Activated CD8-positive, alpha-beta memory T cell treated with anti-CD3 and anti-CD28 coated beads, Interleukin-2, amount 10 ng/mL, durations not matched to agents 7 days and 5 days (primary cell): ENCODE results near the gene HMGCS2. TPM values are rescaled to one million over a fixed set of nuclear protein-coding genes. Genes with fewer than 3 reads are reported as not detected.

Experiments used
- ATAC-seq: fragments of 150-1000 bp; cut with Tn5 transposase; one replicate; pipeline ENCODE4 v1.10.0; 2021; ENCODE audit warnings: moderate library complexity
- CTCF ChIA-PET: fragments of 350-600 bp; sonication (Branson Sonifier 250); formaldehyde crosslinking; loops from one replicate; lab custom pipeline; 2021; ENCODE audit warnings: antibody characterized with exemption; lab: Charles Lee
- DNase-seq: peaks from one replicate; pipeline ENCODE4 v3.0.0-alpha.2; 2020
- H3K27ac Mint-ChIP-seq: one replicate; pipeline ENCODE4 v1.8.0; 2021; ENCODE audit warnings: mild to moderate bottlenecking, mixed read lengths
- H3K27me3 Mint-ChIP-seq: one replicate; pipeline ENCODE4 v1.8.0; 2021; ENCODE audit warnings: mixed read lengths
- H3K36me3 Mint-ChIP-seq: one replicate; pipeline ENCODE4 v1.8.0; 2021; ENCODE audit warnings: mild to moderate bottlenecking, mixed read lengths
- H3K4me1 Mint-ChIP-seq: one replicate; pipeline ENCODE4 v1.8.0; 2021; ENCODE audit warnings: mixed read lengths
- H3K4me3 Mint-ChIP-seq: one replicate; pipeline ENCODE4 v1.8.0; 2021; ENCODE audit warnings: mild to moderate bottlenecking, moderate library complexity, mixed read lengths
- H3K9me3 Mint-ChIP-seq: one replicate; pipeline ENCODE4 v1.8.0; 2022; ENCODE audit warnings: low read depth, mixed read lengths
- total RNA-seq, 2 experiments: library from RNA; stranded (reverse); gene quantifications; one replicate each; pipeline ENCODE4 v1.2.3, GENCODE V29; 2021

HMGCS2 gene
- total RNA-seq, 2 experiments from 2014 or later: not detected

DNA sequence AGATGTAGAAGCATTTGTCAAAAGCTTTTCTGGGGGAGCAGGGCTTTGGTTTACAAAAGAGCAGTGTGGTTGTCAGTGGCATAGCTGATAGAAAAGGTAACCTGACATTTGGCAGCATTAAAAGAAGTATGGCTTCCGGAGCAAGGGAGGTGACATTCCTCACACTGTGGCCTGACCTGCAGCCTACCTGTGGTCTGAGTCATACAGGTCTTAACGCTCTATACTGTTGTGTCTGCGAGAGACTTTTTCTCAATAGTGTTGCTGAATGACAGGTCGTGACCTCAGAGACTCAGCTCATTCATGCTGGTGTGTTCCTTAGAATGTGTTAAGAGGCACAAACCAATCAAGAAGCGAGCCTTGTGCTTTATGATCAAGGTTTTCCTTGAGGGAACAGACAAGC is 37.6 kb downstream of the HMGCS2 start:
- Mint-ChIP-seq H3K4me3 (no peak overlapping the region), H3K27ac (no peak overlapping the region), H3K9me3 (no peaks in the 10 kb centered on the region), H3K27me3 (no peaks in the 10 kb centered on the region), H3K4me1 (peaks cover 3% of the 10 kb centered on the region), H3K36me3 (peaks cover 32% of the 10 kb centered on the region)
- no peak for ATAC-seq
- CTCF ChIA-PET: interaction anchor here (1.4 kb wide), 1 partner anchor 78 kb away, joined by 3 read pairs; no protein-coding TSS in a partner anchor
- no peak for DNase-seq

DNA sequence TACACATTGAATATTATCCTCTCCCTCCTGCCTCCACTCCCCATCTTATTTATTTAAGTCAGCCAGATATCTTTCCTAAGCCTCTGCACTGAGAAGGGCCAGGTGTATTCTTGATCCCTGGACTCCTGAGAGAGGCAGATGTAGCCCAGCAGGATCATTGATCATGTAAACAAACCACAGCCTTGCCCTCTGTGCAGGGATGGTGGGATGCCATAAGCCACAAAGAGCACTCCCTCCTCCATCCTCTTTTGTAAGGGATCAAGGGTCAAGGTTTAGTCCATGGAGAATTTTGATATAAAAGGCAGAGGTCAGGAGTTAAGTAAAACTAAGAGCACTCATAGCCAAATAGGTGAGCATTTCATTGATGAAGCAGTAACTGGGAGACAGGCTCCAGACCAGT is 39.7 kb downstream of the HMGCS2 start:
- CTCF ChIA-PET: interaction anchor here (3.1 kb wide), 1 partner anchor 15 kb away, joined by 12 read pairs; no protein-coding TSS in a partner anchor
- Mint-ChIP-seq H3K4me3 (no peak overlapping the region), H3K9me3 (no peaks in the 10 kb centered on the region), H3K27ac (no peak overlapping the region), H3K27me3 (no peaks in the 10 kb centered on the region), H3K36me3 (peaks cover 28% of the 10 kb centered on the region), H3K4me1 (peaks cover 3% of the 10 kb centered on the region)
- ATAC-seq: no peak
- DNase-seq: no peak

DNA sequence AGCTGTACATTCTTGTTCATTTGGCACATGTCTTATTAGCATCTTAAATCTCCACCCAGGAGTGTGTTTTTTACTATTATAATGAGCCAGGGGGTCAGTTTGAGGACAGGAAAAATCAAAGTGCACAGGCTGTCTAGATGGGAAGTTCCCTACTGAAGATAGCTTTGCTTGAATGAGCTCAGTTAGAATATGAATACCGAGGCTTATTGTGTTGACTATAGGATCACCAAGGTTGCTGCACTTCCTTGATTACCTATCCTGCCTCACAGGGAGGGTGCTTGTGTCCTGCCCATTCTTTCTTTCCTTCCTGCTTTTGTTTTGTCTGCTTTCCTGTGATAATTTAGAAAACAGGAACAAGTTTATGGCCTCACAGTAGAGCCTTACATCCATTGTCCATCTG is 40.7 kb downstream of the HMGCS2 start:
- no peak for DNase-seq
- Mint-ChIP-seq H3K27me3 (no peaks in the 10 kb centered on the region), H3K36me3 (peaks cover 29% of the 10 kb centered on the region), H3K27ac (peak overlapping the region; percentile 12), H3K4me3 (no peak overlapping the region), H3K4me1 (peaks cover 3% of the 10 kb centered on the region), H3K9me3 (no peaks in the 10 kb centered on the region)
- CTCF ChIA-PET: interaction anchor here (3.1 kb wide), 1 partner anchor 16 kb away, joined by 12 read pairs; no protein-coding TSS in a partner anchor
- ATAC-seq: no peak

DNA sequence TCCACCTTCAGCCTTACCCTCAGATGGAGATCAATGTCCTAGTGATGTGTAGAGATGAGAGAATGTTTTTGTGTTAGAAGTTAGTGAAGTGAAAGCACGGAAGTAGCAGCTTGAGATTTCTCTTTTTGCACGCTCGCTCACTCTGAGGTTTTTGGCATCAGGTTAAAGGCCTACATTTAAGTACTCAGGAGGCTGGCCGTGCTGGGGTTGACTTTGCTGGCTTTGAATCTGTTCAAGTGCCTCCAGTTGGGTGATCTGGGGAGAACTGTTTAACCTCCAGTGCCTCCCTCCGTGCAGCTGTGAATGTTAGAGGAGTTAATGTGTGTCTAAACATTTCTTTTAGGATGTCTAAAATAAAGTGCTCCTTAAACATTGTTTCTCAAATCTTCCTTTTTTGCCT is 43.1 kb downstream of the HMGCS2 start:
- Mint-ChIP-seq H3K36me3 (peaks cover 41% of the 10 kb centered on the region), H3K27me3 (no peaks in the 10 kb centered on the region), H3K27ac (no peak overlapping the region), H3K4me3 (no peak overlapping the region), H3K4me1 (peaks cover 1% of the 10 kb centered on the region), H3K9me3 (no peaks in the 10 kb centered on the region)
- DNase-seq (no peak), ATAC-seq (no peak)
- CTCF ChIA-PET: interaction anchor here (1.2 to 3.1 kb wide), 2 partner anchors 9 to 19 kb away, joined by 3 to 12 read pairs; no protein-coding TSS in a partner anchor

DNA sequence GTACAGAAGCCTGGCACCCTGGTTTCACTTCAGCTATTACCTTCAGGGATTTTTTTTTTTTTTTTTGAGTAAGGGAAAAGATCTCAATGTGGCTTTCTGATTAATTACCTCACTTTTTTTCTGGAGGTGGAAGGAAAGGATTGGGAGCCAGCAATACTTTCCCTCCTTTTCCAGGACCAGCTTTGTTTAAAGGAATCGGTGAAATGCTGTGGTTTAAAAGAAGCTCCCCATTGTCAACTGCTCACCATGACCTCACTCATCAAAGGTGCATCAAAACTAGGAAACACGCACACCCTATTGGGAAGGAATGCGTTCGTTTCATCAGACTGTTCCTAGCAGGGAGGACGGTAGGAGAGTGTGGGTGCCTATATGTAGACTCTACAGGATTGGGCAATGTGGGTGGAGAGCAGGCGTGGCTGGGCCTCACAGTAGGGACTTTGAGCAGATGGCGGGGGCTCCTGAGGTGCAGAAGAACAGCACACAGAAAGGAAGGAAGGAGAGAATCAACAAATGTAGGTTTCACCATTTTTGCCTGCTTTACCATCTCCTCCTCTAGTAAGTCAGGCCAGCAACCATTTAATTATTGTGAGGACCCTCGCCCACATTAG is 44.0 kb downstream of the HMGCS2 start:
- peaks cover 38% of the 10 kb centered on the region for H3K36me3 Mint-ChIP-seq
- H3K4me3 Mint-ChIP-seq: no peak overlapping the region
- CTCF ChIA-PET: interaction anchor here (0.6 to 1.2 kb wide), 3 partner anchors 8 to 14 kb away, joined by 3 read pairs; no protein-coding TSS in a partner anchor
- no peaks in the 10 kb centered on the region for H3K27me3 Mint-ChIP-seq
- H3K9me3 Mint-ChIP-seq: no peaks in the 10 kb centered on the region
- H3K4me1 Mint-ChIP-seq: no peaks in the 10 kb centered on the region
- DNase-seq (no peak), ATAC-seq (no peak)
- no peak overlapping the region for H3K27ac Mint-ChIP-seq

- DNase-seq (no peak), ATAC-seq (no peak)
- H3K27ac Mint-ChIP-seq: no peak overlapping the region
- CTCF ChIA-PET: interaction anchor here (1.7 kb wide), 1 partner anchor 23 kb away, joined by 4 read pairs; no protein-coding TSS in a partner anchor
- H3K9me3 Mint-ChIP-seq: no peaks in the 10 kb centered on the region
- H3K36me3 Mint-ChIP-seq: peaks cover 26% of the 10 kb centered on the region
- H3K4me1 Mint-ChIP-seq: peaks cover 11% of the 10 kb centered on the region
- no peak overlapping the region for H3K4me3 Mint-ChIP-seq
- no peaks in the 10 kb centered on the region for H3K27me3 Mint-ChIP-seq
These were observed 46.8 kb downstream of the HMGCS2 start for GRCh38 chr1:119721896-119722295.

GRCh38 chr1:119720866-119721440 is 47.8 kb downstream of the HMGCS2 start:
- Mint-ChIP-seq H3K27ac (no peak overlapping the region), H3K4me3 (no peak overlapping the region), H3K9me3 (no peaks in the 10 kb centered on the region), H3K4me1 (peaks cover 18% of the 10 kb centered on the region), H3K27me3 (no peaks in the 10 kb centered on the region), H3K36me3 (peaks cover 23% of the 10 kb centered on the region)
- ATAC-seq (no peak), DNase-seq (no peak)
- CTCF ChIA-PET: interaction anchor here (1.7 kb wide), 1 partner anchor 24 kb away, joined by 4 read pairs; no protein-coding TSS in a partner anchor

GRCh38 chr1:119718972-119719371 is 49.7 kb downstream of the HMGCS2 start:
- no peak overlapping the region for H3K27ac Mint-ChIP-seq
- no peaks in the 10 kb centered on the region for H3K27me3 Mint-ChIP-seq
- peaks cover 26% of the 10 kb centered on the region for H3K36me3 Mint-ChIP-seq
- no peak overlapping the region for H3K4me3 Mint-ChIP-seq
- DNase-seq (no peak), ATAC-seq (no peak)
- H3K4me1 Mint-ChIP-seq: peaks cover 35% of the 10 kb centered on the region
- CTCF ChIA-PET: no interaction called here
- no peaks in the 10 kb centered on the region for H3K9me3 Mint-ChIP-seq

GRCh38 chr1:119718409-119718808 is 50.3 kb downstream of the HMGCS2 start:
- no peak overlapping the region for H3K27ac Mint-ChIP-seq
- H3K36me3 Mint-ChIP-seq: peaks cover 30% of the 10 kb centered on the region
- no peak overlapping the region for H3K4me3 Mint-ChIP-seq
- ATAC-seq (no peak), DNase-seq (no peak)
- H3K27me3 Mint-ChIP-seq: no peaks in the 10 kb centered on the region
- H3K4me1 Mint-ChIP-seq: peaks cover 40% of the 10 kb centered on the region
- CTCF ChIA-PET: interaction anchor here (1.0 kb wide), 1 partner anchor 26 kb away, joined by 4 read pairs; no protein-coding TSS in a partner anchor
- H3K9me3 Mint-ChIP-seq: no peaks in the 10 kb centered on the region

- ATAC-seq (no peak), DNase-seq (no peak)
- CTCF ChIA-PET: interaction anchor here (0.9 kb wide), 1 partner anchor 28 kb away, joined by 3 read pairs; no protein-coding TSS in a partner anchor
- no peak overlapping the region for H3K27ac Mint-ChIP-seq
- peaks cover 50% of the 10 kb centered on the region for H3K4me1 Mint-ChIP-seq
- no peaks in the 10 kb centered on the region for H3K9me3 Mint-ChIP-seq
- peaks cover 12% of the 10 kb centered on the region for H3K27me3 Mint-ChIP-seq
- H3K36me3 Mint-ChIP-seq: peaks cover 20% of the 10 kb centered on the region
- H3K4me3 Mint-ChIP-seq: peak overlapping the region; percentile 2
These were observed 53.2 kb downstream of the HMGCS2 start for GRCh38 chr1:119715542-119715941.

DNA sequence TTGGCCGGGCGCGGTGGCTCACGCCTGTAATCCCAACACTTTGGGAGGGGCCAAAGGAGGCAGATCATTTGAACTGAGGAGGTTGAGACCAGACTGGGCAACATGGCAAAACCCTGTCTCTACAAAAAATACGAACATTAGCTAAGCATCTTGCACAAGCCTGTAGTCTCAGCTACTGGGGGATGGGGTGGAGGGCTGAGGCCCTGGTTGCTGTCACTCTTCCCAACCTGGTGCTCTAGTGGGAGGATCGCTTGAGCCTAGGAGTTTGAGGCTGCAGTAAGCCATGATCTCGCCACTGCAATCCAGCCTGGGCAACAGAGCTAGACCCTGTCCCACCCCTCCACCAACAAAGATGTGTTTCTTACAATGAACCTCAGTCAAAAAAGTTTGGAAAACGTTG is 54.1 kb downstream of the HMGCS2 start:
- Mint-ChIP-seq H3K9me3 (no peaks in the 10 kb centered on the region), H3K27ac (no peak overlapping the region), H3K4me3 (peak overlapping the region; percentile 97), H3K4me1 (peaks cover 50% of the 10 kb centered on the region), H3K36me3 (peaks cover 18% of the 10 kb centered on the region), H3K27me3 (peaks cover 22% of the 10 kb centered on the region)
- CTCF ChIA-PET: no interaction called here
- DNase-seq (no peak), ATAC-seq (no peak)

DNA sequence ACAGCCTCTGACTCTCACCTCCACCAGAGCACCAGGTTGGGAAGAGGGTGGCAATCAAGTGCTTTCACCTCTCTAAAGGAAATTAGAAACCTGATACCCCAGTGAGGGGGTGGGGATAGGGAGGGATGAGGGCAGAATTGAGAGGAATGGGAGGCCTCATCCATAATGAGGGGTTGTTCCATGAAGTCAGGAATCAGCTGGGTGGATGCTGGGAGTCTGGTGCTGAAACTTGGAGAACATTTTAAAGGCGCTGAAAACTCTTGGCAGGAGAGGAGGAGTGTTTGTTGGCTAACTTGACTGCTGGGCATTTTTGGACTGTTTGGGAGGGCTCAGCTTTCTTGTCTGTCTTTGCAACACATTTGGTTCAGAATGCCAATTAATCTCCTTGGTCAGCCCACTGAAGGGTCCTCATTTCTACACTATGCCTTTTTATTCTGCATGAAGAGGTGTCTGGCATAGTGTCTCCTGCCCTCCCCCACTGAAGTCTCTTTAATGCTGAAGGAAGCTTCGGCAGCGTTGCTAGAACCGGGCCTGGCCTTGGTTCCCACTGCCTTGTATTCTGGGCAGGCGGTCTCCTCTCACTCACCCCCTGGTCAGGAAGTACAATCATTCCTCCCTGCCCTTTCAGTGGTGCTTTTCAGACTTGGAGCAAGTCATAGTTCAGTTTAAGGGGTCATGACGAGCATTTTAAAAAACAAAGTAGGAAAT is 54.8 kb downstream of the HMGCS2 start:
- Mint-ChIP-seq H3K4me1 (peaks cover 50% of the 10 kb centered on the region), H3K36me3 (peaks cover 18% of the 10 kb centered on the region), H3K27ac (peak overlapping the region; percentile 29), H3K27me3 (peaks cover 26% of the 10 kb centered on the region), H3K9me3 (no peaks in the 10 kb centered on the region), H3K4me3 (peak overlapping the region; percentile 97)
- DNase-seq (no peak), ATAC-seq (no peak)
- CTCF ChIA-PET: no interaction called here

DNA sequence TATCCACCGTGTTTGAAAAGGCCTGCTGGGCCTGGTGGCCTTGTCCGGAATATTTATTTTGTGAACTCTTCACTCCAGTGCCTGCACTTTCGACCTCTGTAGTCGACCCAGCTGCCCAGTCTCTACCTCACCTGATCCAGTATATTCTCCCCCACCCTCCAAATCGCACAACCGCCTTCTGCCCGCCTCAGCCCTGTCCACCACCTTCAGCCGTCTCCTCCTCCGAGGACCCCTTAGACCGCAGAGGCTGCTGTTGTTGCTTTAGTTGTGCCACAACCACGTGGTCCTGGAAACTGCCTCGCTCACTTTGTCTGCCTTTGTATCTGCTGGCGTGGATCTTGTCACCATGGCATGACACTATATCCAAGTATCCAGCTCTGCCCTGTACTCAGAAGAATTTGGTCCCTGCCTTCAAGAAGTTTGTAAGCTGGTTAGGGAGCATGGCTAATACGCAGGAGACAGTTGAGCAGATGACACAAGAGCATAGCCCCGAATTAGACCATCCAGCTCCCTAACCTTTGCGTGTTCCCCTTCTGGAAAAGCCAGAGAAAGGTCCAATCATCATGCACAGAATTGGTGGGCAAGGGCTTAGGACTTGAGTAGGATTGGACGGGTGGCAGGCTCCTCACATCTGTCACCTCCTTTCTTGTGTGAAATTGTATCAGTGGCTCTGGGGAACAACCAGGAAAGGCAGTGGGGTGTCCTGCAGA is 55.5 kb downstream of the HMGCS2 start:
- H3K27ac Mint-ChIP-seq: peak overlapping the region; percentile 81
- ATAC-seq: no peak
- H3K4me1 Mint-ChIP-seq: peaks cover 45% of the 10 kb centered on the region
- no peaks in the 10 kb centered on the region for H3K9me3 Mint-ChIP-seq
- peaks cover 33% of the 10 kb centered on the region for H3K27me3 Mint-ChIP-seq
- DNase-seq: no peak
- peak overlapping the region; percentile 97 for H3K4me3 Mint-ChIP-seq
- CTCF ChIA-PET: no interaction called here
- H3K36me3 Mint-ChIP-seq: peaks cover 18% of the 10 kb centered on the region
